Measurements from ENCODE around the gene ZC3H18. TPM values are rescaled to one million over a fixed set of nuclear protein-coding genes. Genes with fewer than 3 reads are reported as not detected.

ZC3H18 gene
- total RNA-seq, 1 experiment from 2014 or later: 61.8 TPM

GRCh38 chr16:88634141-88634993 is 64.2 kb downstream of the ZC3H18 start (continued):
- peak; percentile 54; the same call in 1 of the 2 replicates for TF ChIP-seq KAT7 (CRISPR knock-in tag; IDR thresholded peaks at IDR 0.05; ENCODE audit: borderline replicate concordance)
- TF ChIP-seq SMAD4 (CRISPR knock-in tag; IDR thresholded peaks at IDR 0.05): 0 out of 2 replicates have a peak, but pooled peaks have one; percentile 7
- no peak for TF ChIP-seq NR1H2 (CRISPR knock-in tag; IDR thresholded peaks at IDR 0.05)
- TF ChIP-seq, protein P1, sequence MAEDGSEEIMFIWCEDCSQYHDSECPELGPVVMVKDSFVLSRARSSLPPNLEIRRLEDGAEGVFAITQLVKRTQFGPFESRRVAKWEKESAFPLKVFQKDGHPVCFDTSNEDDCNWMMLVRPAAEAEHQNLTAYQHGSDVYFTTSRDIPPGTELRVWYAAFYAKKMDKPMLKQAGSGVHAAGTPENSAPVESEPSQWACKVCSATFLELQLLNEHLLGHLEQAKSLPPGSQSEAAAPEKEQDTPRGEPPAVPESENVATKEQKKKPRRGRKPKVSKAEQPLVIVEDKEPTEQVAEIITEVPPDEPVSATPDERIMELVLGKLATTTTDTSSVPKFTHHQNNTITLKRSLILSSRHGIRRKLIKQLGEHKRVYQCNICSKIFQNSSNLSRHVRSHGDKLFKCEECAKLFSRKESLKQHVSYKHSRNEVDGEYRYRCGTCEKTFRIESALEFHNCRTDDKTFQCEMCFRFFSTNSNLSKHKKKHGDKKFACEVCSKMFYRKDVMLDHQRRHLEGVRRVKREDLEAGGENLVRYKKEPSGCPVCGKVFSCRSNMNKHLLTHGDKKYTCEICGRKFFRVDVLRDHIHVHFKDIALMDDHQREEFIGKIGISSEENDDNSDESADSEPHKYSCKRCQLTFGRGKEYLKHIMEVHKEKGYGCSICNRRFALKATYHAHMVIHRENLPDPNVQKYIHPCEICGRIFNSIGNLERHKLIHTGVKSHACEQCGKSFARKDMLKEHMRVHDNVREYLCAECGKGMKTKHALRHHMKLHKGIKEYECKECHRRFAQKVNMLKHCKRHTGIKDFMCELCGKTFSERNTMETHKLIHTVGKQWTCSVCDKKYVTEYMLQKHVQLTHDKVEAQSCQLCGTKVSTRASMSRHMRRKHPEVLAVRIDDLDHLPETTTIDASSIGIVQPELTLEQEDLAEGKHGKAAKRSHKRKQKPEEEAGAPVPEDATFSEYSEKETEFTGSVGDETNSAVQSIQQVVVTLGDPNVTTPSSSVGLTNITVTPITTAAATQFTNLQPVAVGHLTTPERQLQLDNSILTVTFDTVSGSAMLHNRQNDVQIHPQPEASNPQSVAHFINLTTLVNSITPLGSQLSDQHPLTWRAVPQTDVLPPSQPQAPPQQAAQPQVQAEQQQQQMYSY (CRISPR knock-in tag; IDR thresholded peaks at IDR 0.05): peak; percentile 78
- no peak for TF ChIP-seq ZBTB21 (CRISPR knock-in tag; IDR thresholded peaks at IDR 0.05; ENCODE audit: borderline replicate concordance)
- no peak for TF ChIP-seq RORB (CRISPR knock-in tag; IDR thresholded peaks at IDR 0.05)
- no peak for TF ChIP-seq ZNF671 (CRISPR knock-in tag; IDR thresholded peaks at IDR 0.05)
- 0 out of 2 replicates have a peak, but pooled peaks have one; percentile 14 for TF ChIP-seq ZNF219 (CRISPR knock-in tag; IDR thresholded peaks at IDR 0.05; ENCODE audit: borderline replicate concordance)
- TF ChIP-seq ZNF317 (CRISPR knock-in tag; IDR thresholded peaks at IDR 0.05; ENCODE audit: borderline replicate concordance, low read depth): no peak
- TF ChIP-seq, protein P2, sequence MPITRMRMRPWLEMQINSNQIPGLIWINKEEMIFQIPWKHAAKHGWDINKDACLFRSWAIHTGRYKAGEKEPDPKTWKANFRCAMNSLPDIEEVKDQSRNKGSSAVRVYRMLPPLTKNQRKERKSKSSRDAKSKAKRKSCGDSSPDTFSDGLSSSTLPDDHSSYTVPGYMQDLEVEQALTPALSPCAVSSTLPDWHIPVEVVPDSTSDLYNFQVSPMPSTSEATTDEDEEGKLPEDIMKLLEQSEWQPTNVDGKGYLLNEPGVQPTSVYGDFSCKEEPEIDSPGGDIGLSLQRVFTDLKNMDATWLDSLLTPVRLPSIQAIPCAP (CRISPR knock-in tag; IDR thresholded peaks at IDR 0.05): no peak
- no peak for TF ChIP-seq SOX15 (CRISPR knock-in tag; IDR thresholded peaks at IDR 0.05)
- TF ChIP-seq NFATC4 (CRISPR knock-in tag; IDR thresholded peaks at IDR 0.05): no peak
- TF ChIP-seq, protein P3, sequence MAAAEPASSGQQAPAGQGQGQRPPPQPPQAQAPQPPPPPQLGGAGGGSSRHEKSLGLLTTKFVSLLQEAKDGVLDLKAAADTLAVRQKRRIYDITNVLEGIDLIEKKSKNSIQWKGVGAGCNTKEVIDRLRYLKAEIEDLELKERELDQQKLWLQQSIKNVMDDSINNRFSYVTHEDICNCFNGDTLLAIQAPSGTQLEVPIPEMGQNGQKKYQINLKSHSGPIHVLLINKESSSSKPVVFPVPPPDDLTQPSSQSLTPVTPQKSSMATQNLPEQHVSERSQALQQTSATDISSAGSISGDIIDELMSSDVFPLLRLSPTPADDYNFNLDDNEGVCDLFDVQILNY (CRISPR knock-in tag; IDR thresholded peaks at IDR 0.05): 0 out of 2 replicates have a peak, but pooled peaks have one; percentile 26
- TF ChIP-seq, protein P4, sequence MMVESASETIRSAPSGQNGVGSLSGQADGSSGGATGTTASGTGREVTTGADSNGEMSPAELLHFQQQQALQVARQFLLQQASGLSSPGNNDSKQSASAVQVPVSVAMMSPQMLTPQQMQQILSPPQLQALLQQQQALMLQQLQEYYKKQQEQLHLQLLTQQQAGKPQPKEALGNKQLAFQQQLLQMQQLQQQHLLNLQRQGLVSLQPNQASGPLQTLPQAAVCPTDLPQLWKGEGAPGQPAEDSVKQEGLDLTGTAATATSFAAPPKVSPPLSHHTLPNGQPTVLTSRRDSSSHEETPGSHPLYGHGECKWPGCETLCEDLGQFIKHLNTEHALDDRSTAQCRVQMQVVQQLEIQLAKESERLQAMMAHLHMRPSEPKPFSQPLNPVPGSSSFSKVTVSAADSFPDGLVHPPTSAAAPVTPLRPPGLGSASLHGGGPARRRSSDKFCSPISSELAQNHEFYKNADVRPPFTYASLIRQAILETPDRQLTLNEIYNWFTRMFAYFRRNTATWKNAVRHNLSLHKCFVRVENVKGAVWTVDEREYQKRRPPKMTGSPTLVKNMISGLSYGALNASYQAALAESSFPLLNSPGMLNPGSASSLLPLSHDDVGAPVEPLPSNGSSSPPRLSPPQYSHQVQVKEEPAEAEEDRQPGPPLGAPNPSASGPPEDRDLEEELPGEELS (CRISPR knock-in tag; IDR thresholded peaks at IDR 0.05): no peak
- TF ChIP-seq, protein P5, sequence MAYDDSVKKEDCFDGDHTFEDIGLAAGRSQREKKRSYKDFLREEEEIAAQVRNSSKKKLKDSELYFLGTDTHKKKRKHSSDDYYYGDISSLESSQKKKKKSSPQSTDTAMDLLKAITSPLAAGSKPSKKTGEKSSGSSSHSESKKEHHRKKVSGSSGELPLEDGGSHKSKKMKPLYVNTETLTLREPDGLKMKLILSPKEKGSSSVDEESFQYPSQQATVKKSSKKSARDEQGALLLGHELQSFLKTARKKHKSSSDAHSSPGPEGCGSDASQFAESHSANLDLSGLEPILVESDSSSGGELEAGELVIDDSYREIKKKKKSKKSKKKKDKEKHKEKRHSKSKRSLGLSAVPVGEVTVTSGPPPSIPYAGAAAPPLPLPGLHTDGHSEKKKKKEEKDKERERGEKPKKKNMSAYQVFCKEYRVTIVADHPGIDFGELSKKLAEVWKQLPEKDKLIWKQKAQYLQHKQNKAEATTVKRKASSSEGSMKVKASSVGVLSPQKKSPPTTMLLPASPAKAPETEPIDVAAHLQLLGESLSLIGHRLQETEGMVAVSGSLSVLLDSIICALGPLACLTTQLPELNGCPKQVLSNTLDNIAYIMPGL (CRISPR knock-in tag; IDR thresholded peaks at IDR 0.05): peak; percentile 77; the same call in 1 of the 2 replicates
- TF ChIP-seq, protein P6, sequence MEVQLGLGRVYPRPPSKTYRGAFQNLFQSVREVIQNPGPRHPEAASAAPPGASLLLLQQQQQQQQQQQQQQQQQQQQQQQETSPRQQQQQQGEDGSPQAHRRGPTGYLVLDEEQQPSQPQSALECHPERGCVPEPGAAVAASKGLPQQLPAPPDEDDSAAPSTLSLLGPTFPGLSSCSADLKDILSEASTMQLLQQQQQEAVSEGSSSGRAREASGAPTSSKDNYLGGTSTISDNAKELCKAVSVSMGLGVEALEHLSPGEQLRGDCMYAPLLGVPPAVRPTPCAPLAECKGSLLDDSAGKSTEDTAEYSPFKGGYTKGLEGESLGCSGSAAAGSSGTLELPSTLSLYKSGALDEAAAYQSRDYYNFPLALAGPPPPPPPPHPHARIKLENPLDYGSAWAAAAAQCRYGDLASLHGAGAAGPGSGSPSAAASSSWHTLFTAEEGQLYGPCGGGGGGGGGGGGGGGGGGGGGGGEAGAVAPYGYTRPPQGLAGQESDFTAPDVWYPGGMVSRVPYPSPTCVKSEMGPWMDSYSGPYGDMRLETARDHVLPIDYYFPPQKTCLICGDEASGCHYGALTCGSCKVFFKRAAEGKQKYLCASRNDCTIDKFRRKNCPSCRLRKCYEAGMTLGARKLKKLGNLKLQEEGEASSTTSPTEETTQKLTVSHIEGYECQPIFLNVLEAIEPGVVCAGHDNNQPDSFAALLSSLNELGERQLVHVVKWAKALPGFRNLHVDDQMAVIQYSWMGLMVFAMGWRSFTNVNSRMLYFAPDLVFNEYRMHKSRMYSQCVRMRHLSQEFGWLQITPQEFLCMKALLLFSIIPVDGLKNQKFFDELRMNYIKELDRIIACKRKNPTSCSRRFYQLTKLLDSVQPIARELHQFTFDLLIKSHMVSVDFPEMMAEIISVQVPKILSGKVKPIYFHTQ (CRISPR knock-in tag; IDR thresholded peaks at IDR 0.05): no peak
- peak; percentile 74 for TF ChIP-seq SP1 (CRISPR knock-in tag; conservative IDR thresholded peaks at IDR 0.05)
- TF ChIP-seq ELF4 (CRISPR knock-in tag; IDR thresholded peaks at IDR 0.05; ENCODE audit: low read depth): 0 out of 2 replicates have a peak, but pooled peaks have one; percentile 46
- TF ChIP-seq MXD4 (CRISPR knock-in tag; IDR thresholded peaks at IDR 0.05; ENCODE audit: borderline replicate concordance): no peak
- TF ChIP-seq FOXJ3 (CRISPR knock-in tag; IDR thresholded peaks at IDR 0.05; ENCODE audit: borderline replicate concordance): no peak
- no peak for TF ChIP-seq GTF2I (CRISPR knock-in tag; conservative IDR thresholded peaks at IDR 0.05)
- 0 out of 2 replicates have a peak, but pooled peaks have one; percentile 38 for TF ChIP-seq E2F4 (CRISPR knock-in tag; IDR thresholded peaks at IDR 0.05; ENCODE audit: borderline replicate concordance, low read depth)
- TF ChIP-seq ZNF232 (CRISPR knock-in tag; IDR thresholded peaks at IDR 0.05): peak; percentile 41; the same call in 1 of the 2 replicates
- peak; percentile 66 for TF ChIP-seq MAX (CRISPR knock-in tag; IDR thresholded peaks at IDR 0.05)

Measured in WTC11 (cell line).